Astrocyte (in vitro differentiated cells and primary cell): ENCODE data around the gene BRICD5.

Experiments
- CTCF ChIP-seq: IDR thresholded peaks from 2 replicates; pipeline ENCODE4 v1.5.1; 2011; ENCODE audit warnings: low read depth, mild to moderate bottlenecking, inconsistent platforms, low read length, moderate library complexity; ENCODE audit not compliant: insufficient read depth
- EZH2 ChIP-seq: IDR thresholded peaks from 2 replicates; pipeline ENCODE4 v1.6.1; 2012; ENCODE audit warnings: mild to moderate bottlenecking, low read length, inconsistent platforms; ENCODE audit not compliant: insufficient read depth

GRCh38 chr16:2229091-2229490, 18.4 kb upstream of the BRICD5 start:
- TF ChIP-seq CTCF: no peak
- no peak for TF ChIP-seq EZH2
